Endothelial cell of umbilical vein (primary cell): ENCODE measurements around the gene CTDSP1. TPM values are rescaled to one million over a fixed set of nuclear protein-coding genes. Genes with fewer than 3 reads are reported as not detected.

Experiments used
- BruUV-seq: library from RNA; stranded (reverse); fragments of 400-500 nt; replicated peaks from 2 replicates; lab custom pipeline; 2021; lab: Mats Ljungman, UMichigan
- CTCF ChIA-PET: fragments of 300-600, 350-600 bp; sonication (Branson Sonifier 250); formaldehyde crosslinking; loops from one replicate; lab custom pipeline; 2021; ENCODE audit warnings: antibody characterized with exemption, inconsistent platforms; lab: Charles Lee
- POLR2A ChIA-PET: fragments of 300-600, 350-600 bp; sonication (Branson Sonifier 250); formaldehyde crosslinking; loops from one replicate; lab custom pipeline; 2021; ENCODE audit warnings: antibody characterized with exemption, inconsistent platforms; lab: Charles Lee
- DNase-seq: peaks from one replicate; pipeline ENCODE4 v3.0.0-alpha.2; 2011; ENCODE audit warnings: low read depth, low spot score
- FAIRE-seq: peaks from 2 replicates; lab custom pipeline; 2011; peaks lifted over from hg19 to GRCh38; lab: Jason Lieb, UNC
- H2AFZ ChIP-seq: 2 replicates; pipeline ENCODE4 v1.6.0; 2012; ENCODE audit warnings: low read depth, low read length, control low read depth, inconsistent platforms
- H3K27ac ChIP-seq: 2 replicates; pipeline ENCODE4 v1.5.1; 2011; ENCODE audit warnings: low read depth, mild to moderate bottlenecking, control low read depth, low read length, moderate library complexity; ENCODE audit not compliant: insufficient read depth
- H3K27me3 ChIP-seq, 2 experiments: 2 replicates each; pipeline versions ENCODE4 v1.6.0 to v1.6.1; 2011; ENCODE audit warnings: low read length in 2 of 2, mixed read lengths in 1 of 2; ENCODE audit not compliant: control insufficient read depth in 2 of 2, insufficient read depth in 2 of 2
- H3K36me3 ChIP-seq, 2 experiments: 2 replicates in 1 of 2; 3 replicates in 1 of 2; pipeline ENCODE4 v1.5.1; 2011; ENCODE audit warnings: low read length in 2 of 2, mild to moderate bottlenecking in 1 of 2, moderate library complexity in 1 of 2; ENCODE audit not compliant: control insufficient read depth in 2 of 2, insufficient read depth in 2 of 2; ENCODE audit errors: extremely low read depth in 1 of 2
- H3K4me1 ChIP-seq: 3 replicates; pipeline ENCODE4 v1.5.1; 2011; ENCODE audit warnings: mild to moderate bottlenecking, low read length; ENCODE audit not compliant: control insufficient read depth, insufficient read depth; ENCODE audit errors: extremely low read depth
- H3K4me2 ChIP-seq: 2 replicates; pipeline ENCODE4 v1.6.1; 2011; ENCODE audit warnings: low read length, control low read depth, mixed read lengths; ENCODE audit not compliant: insufficient read depth
- H3K4me3 ChIP-seq, 3 experiments: fragments of 200-600 bp in 1 of 3; sonication (generic), shearing (Covaris generic) in 1 of 3; replicated peaks in 1 of 3; 2 replicates each; pipeline ENCODE4 v1.5.1; 2011 to 2016; ENCODE audit warnings: control low read depth in 3 of 3, low read length in 3 of 3, mild to moderate bottlenecking in 2 of 3, inconsistent platforms in 1 of 3, low read depth in 1 of 3, moderate library complexity in 1 of 3; ENCODE audit not compliant: insufficient read depth in 1 of 3
- H3K79me2 ChIP-seq: 2 replicates; pipeline ENCODE4 v1.6.0; 2012; ENCODE audit warnings: low read length, inconsistent platforms; ENCODE audit not compliant: control insufficient read depth, insufficient read depth
- H3K9ac ChIP-seq: replicated peaks from 2 replicates; pipeline ENCODE3; 2011; ENCODE audit warnings: low read length, control low read depth; ENCODE audit not compliant: insufficient read depth; ENCODE audit errors: extremely low read depth
- H3K9me1 ChIP-seq: replicated peaks from 3 replicates; pipeline ENCODE4 v1.6.0; 2011; ENCODE audit warnings: mild to moderate bottlenecking, low read length; ENCODE audit not compliant: control insufficient read depth, insufficient read depth; ENCODE audit errors: extremely low read depth
- H3K9me3 ChIP-seq: replicated peaks from 2 replicates; pipeline ENCODE4 v1.5.1; 2012; ENCODE audit warnings: low read length, inconsistent platforms; ENCODE audit not compliant: control insufficient read depth, insufficient read depth
- H4K20me1 ChIP-seq: replicated peaks from 2 replicates; pipeline ENCODE3; 2011; ENCODE audit warnings: mild to moderate bottlenecking, low read length; ENCODE audit not compliant: control insufficient read depth, insufficient read depth; ENCODE audit errors: extremely low read depth
- EZH2 ChIP-seq: IDR thresholded peaks from 2 replicates; pipeline ENCODE4 v1.6.1; 2012; ENCODE audit warnings: borderline replicate concordance, low read depth, mild to moderate bottlenecking, moderate library complexity, low read length, inconsistent platforms; ENCODE audit not compliant: severe bottlenecking
- FOS ChIP-seq: IDR thresholded peaks from 2 replicates; pipeline ENCODE4 v1.6.1; 2011; ENCODE audit warnings: mild to moderate bottlenecking, low read length, moderate library complexity, borderline replicate concordance; ENCODE audit not compliant: insufficient read depth
- GATA2 ChIP-seq: IDR thresholded peaks from 2 replicates; pipeline ENCODE4 v1.7.0; 2011; ENCODE audit warnings: low read depth, mild to moderate bottlenecking, moderate library complexity, mixed read lengths, low read length; ENCODE audit not compliant: insufficient read length, insufficient read depth
- JUN ChIP-seq: IDR thresholded peaks from 2 replicates; pipeline ENCODE4 v1.6.1; 2011; ENCODE audit warnings: borderline replicate concordance, low read depth; ENCODE audit not compliant: insufficient read length, insufficient read depth
- MYC ChIP-seq: IDR thresholded peaks from one replicate; pipeline ENCODE4 v1.6.1; 2011; ENCODE audit warnings: mild to moderate bottlenecking, low read depth, low read length
- POLR2A ChIP-seq: IDR thresholded peaks from 2 replicates; pipeline ENCODE4 v1.6.1; 2012; ENCODE audit warnings: low read depth, mild to moderate bottlenecking, control low read depth, low read length
- POLR2AphosphoS5 ChIP-seq: IDR thresholded peaks from 2 replicates; pipeline ENCODE4 v1.6.1; 2012; ENCODE audit warnings: low read depth, mild to moderate bottlenecking, control low read depth, low read length, moderate library complexity; ENCODE audit not compliant: insufficient read depth
- dilution Hi-C: fragments of 300-500 bp; cut with MboI; formaldehyde crosslinking; loops from one replicate; pipeline ENCODE4 v1.15.0; 2019; ENCODE audit warnings: low sequenced_read_pairs; ENCODE audit not compliant: extremely low pct_ligation_motif_present
- intact Hi-C: fragments of 100-400 bp; cut with micrococcal nuclease; formaldehyde crosslinking; loops from one replicate; pipeline ENCODE4 v1.10.0; 2022
- polyA plus RNA-seq, 4 experiments: library from polyadenylated mRNA; depleted of rRNA in 3 of 4; stranded (reverse) in 3 of 4; unstranded in 1 of 4; fragments of >200 nt; gene quantifications; 2 replicates each; pipeline versions ENCODE4 v1.2.1 to v1.2.3, GENCODE V29; 2011 to 2012; ENCODE audit warnings: missing spikeins in 1 of 4
- total RNA-seq: library from RNA; stranded (reverse); gene quantifications from 2 replicates; pipeline ENCODE4 v1.2.3, GENCODE V29; 2021
- TF ChIP-seq, protein P1 (sequence below): IDR thresholded peaks from 2 replicates; pipeline ENCODE4 v1.6.1; 2011; ENCODE audit not compliant: insufficient read depth, insufficient read length
- TF ChIP-seq, protein P2 (sequence below), 2 donors: IDR thresholded peaks; 1 replicate in 1 of 2; 2 replicates in 1 of 2; pipeline ENCODE4 v1.5.1; 2011; ENCODE audit warnings: low read length in 2 of 2, mild to moderate bottlenecking in 2 of 2, moderate library complexity in 2 of 2, control low read depth in 1 of 2, inconsistent platforms in 1 of 2, low read depth in 1 of 2; ENCODE audit not compliant: insufficient read depth in 1 of 2; ENCODE audit errors: extremely low read depth in 1 of 2

The CTDSP1 gene
- total and polyA plus RNA-seq, 2 donors (not counting 3 experiments of a cell fraction or from before 2014, with no cell fraction given) = 86.1 to 112 TPM

DNA sequence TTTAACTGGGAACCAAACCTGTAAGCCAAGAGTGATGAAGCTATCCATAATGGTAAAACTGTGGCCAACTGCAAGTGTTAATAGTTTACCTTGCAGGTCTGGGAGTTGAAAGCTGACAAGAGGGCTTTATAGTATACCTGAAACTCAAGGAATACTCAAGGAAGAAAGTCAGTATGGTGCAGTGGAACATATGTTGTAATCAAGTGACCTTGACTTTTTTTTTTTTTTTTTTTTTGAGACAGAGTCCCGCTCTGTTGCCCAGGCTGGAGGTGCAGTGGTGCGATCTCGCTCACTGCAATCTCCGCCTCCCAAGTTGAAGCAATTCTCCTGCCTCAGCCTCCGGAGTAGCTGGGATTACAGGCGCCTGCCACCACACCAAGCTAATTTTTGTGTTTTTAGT lies 46.9 kb downstream of the CTDSP1 start:
- intact Hi-C loops = no loop called here
- FAIRE-seq = no peak
- Histone ChIP-seq H3K9me3 (no peaks in the 10 kb centered on the region), H3K27ac (no peak overlapping the region), H3K4me2 (no peak overlapping the region), H3K9me1 (no peaks in the 10 kb centered on the region), H3K36me3 (no peaks in the 10 kb centered on the region), H3K4me1 (peaks cover 12% of the 10 kb centered on the region), H4K20me1 (no peaks in the 10 kb centered on the region), H3K79me2 (no peaks in the 10 kb centered on the region), H3K9ac (no peak overlapping the region), H2AFZ (no peak overlapping the region), H3K4me3 (no peak overlapping the region), H3K27me3 (no peaks in the 10 kb centered on the region)
- ChIA-PET CTCF (no interaction called here), POLR2A (no interaction called here)
- DNase-seq = no peak
- no peak for TF ChIP-seq EZH2
- no peak for TF ChIP-seq POLR2A
- no peak for TF ChIP-seq MYC
- no peak for TF ChIP-seq GATA2
- TF ChIP-seq JUN = no peak
- TF ChIP-seq, protein P1, sequence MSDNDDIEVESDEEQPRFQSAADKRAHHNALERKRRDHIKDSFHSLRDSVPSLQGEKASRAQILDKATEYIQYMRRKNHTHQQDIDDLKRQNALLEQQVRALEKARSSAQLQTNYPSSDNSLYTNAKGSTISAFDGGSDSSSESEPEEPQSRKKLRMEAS = no peak
- TF ChIP-seq, protein P2, sequence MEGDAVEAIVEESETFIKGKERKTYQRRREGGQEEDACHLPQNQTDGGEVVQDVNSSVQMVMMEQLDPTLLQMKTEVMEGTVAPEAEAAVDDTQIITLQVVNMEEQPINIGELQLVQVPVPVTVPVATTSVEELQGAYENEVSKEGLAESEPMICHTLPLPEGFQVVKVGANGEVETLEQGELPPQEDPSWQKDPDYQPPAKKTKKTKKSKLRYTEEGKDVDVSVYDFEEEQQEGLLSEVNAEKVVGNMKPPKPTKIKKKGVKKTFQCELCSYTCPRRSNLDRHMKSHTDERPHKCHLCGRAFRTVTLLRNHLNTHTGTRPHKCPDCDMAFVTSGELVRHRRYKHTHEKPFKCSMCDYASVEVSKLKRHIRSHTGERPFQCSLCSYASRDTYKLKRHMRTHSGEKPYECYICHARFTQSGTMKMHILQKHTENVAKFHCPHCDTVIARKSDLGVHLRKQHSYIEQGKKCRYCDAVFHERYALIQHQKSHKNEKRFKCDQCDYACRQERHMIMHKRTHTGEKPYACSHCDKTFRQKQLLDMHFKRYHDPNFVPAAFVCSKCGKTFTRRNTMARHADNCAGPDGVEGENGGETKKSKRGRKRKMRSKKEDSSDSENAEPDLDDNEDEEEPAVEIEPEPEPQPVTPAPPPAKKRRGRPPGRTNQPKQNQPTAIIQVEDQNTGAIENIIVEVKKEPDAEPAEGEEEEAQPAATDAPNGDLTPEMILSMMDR (IDR thresholded peaks at IDR 0.05; ENCODE audit: extremely low read depth in 1 of 2, insufficient read depth in 1 of 2, low read depth in 1 of 2, low read length in 2 of 2) = no peak
- TF ChIP-seq POLR2AphosphoS5 = no peak
- no peak for TF ChIP-seq FOS
- dilution Hi-C loops = no loop called here
- BruUV-seq = no TSS peak
